RWPE2 (cell line): ENCODE data around the gene SUGCT.

ENCODE experiments used
- ATAC-seq: fragments of 200-7000 bp; cut with Tn5 transposase; 3 replicates; pipeline ENCODE4 v1.9.1; 2021; ENCODE audit warnings: low read depth
- DNase-seq: peaks from one replicate; pipeline ENCODE4 v3.0.0-alpha.2; 2020; ENCODE audit warnings: low spot score
- H3K27ac ChIP-seq: fragments of 450-650 bp; 2 replicates; pipeline ENCODE4 v1.5.1; 2017; ENCODE audit warnings: mild to moderate bottlenecking; ENCODE audit not compliant: poor library complexity, severe bottlenecking
- H3K27me3 ChIP-seq: fragments of 250-450 bp; sonication (Bioruptor Pico); 2 replicates; pipeline ENCODE4 v1.5.1; 2021; ENCODE audit warnings: mild to moderate bottlenecking, moderate library complexity; ENCODE audit not compliant: insufficient read depth, poor library complexity, severe bottlenecking
- H3K36me3 ChIP-seq: fragments of 250-450 bp; sonication (Bioruptor Pico); 2 replicates; pipeline ENCODE4 v1.5.1; 2020; ENCODE audit warnings: low read depth, mild to moderate bottlenecking, moderate library complexity
- H3K4me1 ChIP-seq: fragments of 250-450 bp; sonication (Bioruptor Pico); 2 replicates; pipeline ENCODE4 v1.5.1; 2021; ENCODE audit warnings: mild to moderate bottlenecking, moderate library complexity; ENCODE audit not compliant: insufficient read depth, poor library complexity, severe bottlenecking
- H3K4me3 ChIP-seq: fragments of 250-450 bp; sonication (Bioruptor Pico); 2 replicates; pipeline ENCODE4 v1.5.1; 2021; ENCODE audit warnings: mild to moderate bottlenecking, moderate library complexity; ENCODE audit not compliant: severe bottlenecking
- H3K9me3 ChIP-seq: fragments of 250-450 bp; sonication (Bioruptor Pico); 2 replicates; pipeline ENCODE4 v1.5.1; 2021; ENCODE audit warnings: mild to moderate bottlenecking, moderate library complexity; ENCODE audit not compliant: severe bottlenecking
- TF ChIP-seq, protein P1 (sequence below): fragments of 450-650 bp; IDR thresholded peaks from one replicate; pipeline ENCODE4 v1.5.1; 2017; ENCODE audit warnings: mild to moderate bottlenecking, moderate library complexity; ENCODE audit not compliant: poor library complexity, severe bottlenecking

The SUGCT gene

GRCh38 chr7:40843338-40843985 lies 708.7 kb downstream of the SUGCT start:
- Histone ChIP-seq H3K4me1 (peaks cover 10% of the 10 kb centered on the region), H3K27ac (peak overlapping the region; percentile 54), H3K4me3 (no peak overlapping the region), H3K9me3 (no peaks in the 10 kb centered on the region), H3K36me3 (no peaks in the 10 kb centered on the region), H3K27me3 (no peaks in the 10 kb centered on the region)
- ATAC-seq: peak; percentile 89
- no peak for DNase-seq
- TF ChIP-seq, protein P1, sequence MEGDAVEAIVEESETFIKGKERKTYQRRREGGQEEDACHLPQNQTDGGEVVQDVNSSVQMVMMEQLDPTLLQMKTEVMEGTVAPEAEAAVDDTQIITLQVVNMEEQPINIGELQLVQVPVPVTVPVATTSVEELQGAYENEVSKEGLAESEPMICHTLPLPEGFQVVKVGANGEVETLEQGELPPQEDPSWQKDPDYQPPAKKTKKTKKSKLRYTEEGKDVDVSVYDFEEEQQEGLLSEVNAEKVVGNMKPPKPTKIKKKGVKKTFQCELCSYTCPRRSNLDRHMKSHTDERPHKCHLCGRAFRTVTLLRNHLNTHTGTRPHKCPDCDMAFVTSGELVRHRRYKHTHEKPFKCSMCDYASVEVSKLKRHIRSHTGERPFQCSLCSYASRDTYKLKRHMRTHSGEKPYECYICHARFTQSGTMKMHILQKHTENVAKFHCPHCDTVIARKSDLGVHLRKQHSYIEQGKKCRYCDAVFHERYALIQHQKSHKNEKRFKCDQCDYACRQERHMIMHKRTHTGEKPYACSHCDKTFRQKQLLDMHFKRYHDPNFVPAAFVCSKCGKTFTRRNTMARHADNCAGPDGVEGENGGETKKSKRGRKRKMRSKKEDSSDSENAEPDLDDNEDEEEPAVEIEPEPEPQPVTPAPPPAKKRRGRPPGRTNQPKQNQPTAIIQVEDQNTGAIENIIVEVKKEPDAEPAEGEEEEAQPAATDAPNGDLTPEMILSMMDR: no peak

DNA sequence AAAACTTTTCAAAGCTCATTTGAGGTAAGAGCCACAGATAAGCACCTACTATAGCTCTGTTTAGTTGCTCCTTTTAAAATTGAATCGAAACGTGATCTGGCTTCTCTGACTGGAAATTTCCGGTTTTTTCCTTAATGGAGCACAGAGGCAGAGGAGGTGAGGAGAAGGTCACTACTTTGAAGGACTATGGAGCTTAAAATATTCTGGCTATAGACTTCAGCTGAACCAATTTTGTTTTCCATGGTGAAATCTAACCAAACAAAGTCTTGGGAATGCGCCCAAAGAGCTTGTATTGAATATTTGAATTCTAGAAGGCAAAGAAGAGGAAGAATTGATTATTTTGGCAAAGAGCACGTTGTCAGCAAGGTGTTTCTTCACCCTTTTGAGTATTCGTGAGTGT lies 711.1 kb downstream of the SUGCT start:
- Histone ChIP-seq H3K4me3 (no peak overlapping the region), H3K36me3 (no peaks in the 10 kb centered on the region), H3K9me3 (no peaks in the 10 kb centered on the region), H3K4me1 (peaks cover 10% of the 10 kb centered on the region), H3K27me3 (no peaks in the 10 kb centered on the region), H3K27ac (no peak overlapping the region)
- ATAC-seq (no peak), DNase-seq (no peak)
- TF ChIP-seq, protein P1: no peak

GRCh38 chr7:40847921-40848320 lies 713.1 kb downstream of the SUGCT start:
- Histone ChIP-seq H3K36me3 (no peaks in the 10 kb centered on the region), H3K4me3 (no peak overlapping the region), H3K27me3 (no peaks in the 10 kb centered on the region), H3K27ac (no peak overlapping the region), H3K4me1 (peaks cover 10% of the 10 kb centered on the region), H3K9me3 (no peaks in the 10 kb centered on the region)
- DNase-seq: no peak
- ATAC-seq: no peak
- TF ChIP-seq, protein P1: no peak

- TF ChIP-seq, protein P1: no peak
- H3K36me3 ChIP-seq: no peaks in the 10 kb centered on the region
- H3K9me3 ChIP-seq: no peaks in the 10 kb centered on the region
- no peak overlapping the region for H3K4me3 ChIP-seq
- no peaks in the 10 kb centered on the region for H3K27me3 ChIP-seq
- ATAC-seq: no peak
- DNase-seq: no peak
- H3K27ac ChIP-seq: no peak overlapping the region
- peaks cover 4% of the 10 kb centered on the region for H3K4me1 ChIP-seq
Observed at GRCh38 chr7:40848541-40849221, 713.9 kb downstream of the SUGCT start.

DNA sequence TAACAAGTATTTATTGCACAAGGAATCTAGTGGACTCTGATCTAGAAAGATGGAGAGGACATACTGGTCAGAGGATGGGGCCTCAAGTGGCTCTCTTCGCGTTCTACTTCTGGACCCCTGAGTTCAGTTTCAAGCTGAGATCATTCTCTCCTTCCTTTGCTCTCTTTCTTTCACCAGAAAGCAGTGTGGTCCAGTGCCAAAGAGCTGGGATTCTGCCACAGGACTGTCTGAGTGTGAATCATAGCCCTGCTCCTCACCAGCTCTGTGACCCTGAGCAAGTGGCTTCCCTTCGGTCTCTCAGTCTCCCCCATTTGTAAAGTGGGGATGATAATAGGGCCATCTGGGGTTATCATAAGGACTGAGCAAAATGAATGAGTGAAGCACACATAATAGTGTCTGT lies 715.2 kb downstream of the SUGCT start:
- no peak for DNase-seq
- H3K27ac ChIP-seq: no peak overlapping the region
- H3K27me3 ChIP-seq: no peaks in the 10 kb centered on the region
- ATAC-seq: no peak
- H3K4me1 ChIP-seq: no peaks in the 10 kb centered on the region
- H3K9me3 ChIP-seq: no peaks in the 10 kb centered on the region
- TF ChIP-seq, protein P1: no peak
- H3K36me3 ChIP-seq: no peaks in the 10 kb centered on the region
- H3K4me3 ChIP-seq: no peak overlapping the region
